ENCODE data around the gene DMD. TPM values are rescaled to one million over a fixed set of nuclear protein-coding genes. Genes with fewer than 3 reads are reported as not detected.

DMD gene
- total and polyA plus RNA-seq, 2 of the 13 experiments (the other 11 are each of a cell fraction or from before 2014, with no cell fraction given), result 17.6 to 25.9 TPM

DNA sequence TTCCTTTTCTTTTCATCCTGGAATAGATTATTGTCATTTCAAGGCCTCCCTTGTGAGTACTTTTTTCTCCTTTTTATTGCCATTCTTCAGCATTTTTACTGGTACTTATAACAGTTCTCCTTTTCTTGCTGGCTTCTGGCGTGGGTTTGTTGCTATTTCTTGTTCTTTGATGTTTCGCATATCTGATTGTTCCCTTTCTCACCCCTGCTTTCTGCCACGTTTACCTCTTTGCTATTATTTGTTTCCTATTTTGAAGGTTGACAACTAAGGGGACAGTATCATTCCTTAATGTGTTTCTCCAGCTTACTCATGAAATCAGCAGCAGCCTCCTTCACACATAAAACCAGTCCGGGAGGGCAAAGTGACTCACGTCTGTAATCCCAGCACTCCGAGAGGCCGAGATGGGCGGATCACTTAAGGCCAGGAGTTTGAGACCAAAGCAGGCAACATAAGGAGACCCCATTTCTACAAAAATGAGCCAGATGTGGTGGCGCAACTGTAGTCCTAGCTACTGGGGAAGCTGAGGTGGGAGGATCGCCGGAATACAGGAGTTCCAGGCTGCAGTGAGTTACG, 72.6 kb downstream of the DMD start:
- in situ Hi-C loops (cut with HindIII; ENCODE audit: extremely low pct_ligation_motif_present, low pct_unique_long_range_greater_than_20kb), result no loop called here
- BruUV-seq (replicated peaks), result no TSS peak
- intact Hi-C loops (cut with micrococcal nuclease; ENCODE audit: unreplicated experiment), result no loop called here
- H3K9me3 ChIP-seq (ENCODE audit: low read length), result no peaks in the 10 kb centered on the region
- H3K4me1 ChIP-seq (ENCODE audit: insufficient read depth, low read length), result no peaks in the 10 kb centered on the region
- no peaks in the 10 kb centered on the region for H4K20me1 ChIP-seq (ENCODE audit: insufficient read depth, low read length)
- H3K4me3 ChIP-seq (replicated peaks in 1 of 3; ENCODE audit: insufficient read depth in 1 of 3, low read depth in 2 of 3, low read length in 3 of 3), result no peak overlapping the region
- FAIRE-seq (no peak), ATAC-seq (no peak), DNase-seq (ENCODE audit: low spot score) (no peak)
- 24% methylated on average over 9 of the region's 12 CpGs for WGBS (ENCODE audit: low lambda C conversion rate)
- no peaks in the 10 kb centered on the region for H3K27me3 ChIP-seq (ENCODE audit: control insufficient read depth in 1 of 2, insufficient read depth in 2 of 2, low read length in 2 of 2)
- H2AFZ ChIP-seq (ENCODE audit: low read length), result no peak overlapping the region
- TF ChIP-seq, protein P1, sequence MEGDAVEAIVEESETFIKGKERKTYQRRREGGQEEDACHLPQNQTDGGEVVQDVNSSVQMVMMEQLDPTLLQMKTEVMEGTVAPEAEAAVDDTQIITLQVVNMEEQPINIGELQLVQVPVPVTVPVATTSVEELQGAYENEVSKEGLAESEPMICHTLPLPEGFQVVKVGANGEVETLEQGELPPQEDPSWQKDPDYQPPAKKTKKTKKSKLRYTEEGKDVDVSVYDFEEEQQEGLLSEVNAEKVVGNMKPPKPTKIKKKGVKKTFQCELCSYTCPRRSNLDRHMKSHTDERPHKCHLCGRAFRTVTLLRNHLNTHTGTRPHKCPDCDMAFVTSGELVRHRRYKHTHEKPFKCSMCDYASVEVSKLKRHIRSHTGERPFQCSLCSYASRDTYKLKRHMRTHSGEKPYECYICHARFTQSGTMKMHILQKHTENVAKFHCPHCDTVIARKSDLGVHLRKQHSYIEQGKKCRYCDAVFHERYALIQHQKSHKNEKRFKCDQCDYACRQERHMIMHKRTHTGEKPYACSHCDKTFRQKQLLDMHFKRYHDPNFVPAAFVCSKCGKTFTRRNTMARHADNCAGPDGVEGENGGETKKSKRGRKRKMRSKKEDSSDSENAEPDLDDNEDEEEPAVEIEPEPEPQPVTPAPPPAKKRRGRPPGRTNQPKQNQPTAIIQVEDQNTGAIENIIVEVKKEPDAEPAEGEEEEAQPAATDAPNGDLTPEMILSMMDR (CRISPR knock-in tag; IDR thresholded peaks at IDR 0.05), result no peak
- TF ChIP-seq SAP130 (CRISPR knock-in tag; IDR thresholded peaks at IDR 0.05; ENCODE audit: low read depth), result no peak
- no peak for TF ChIP-seq SRSF4 (IDR thresholded peaks at IDR 0.05; ENCODE audit: low read depth, low read length, poor library complexity, severe bottlenecking)
- no peak for TF ChIP-seq ZNF550 (CRISPR knock-in tag; IDR thresholded peaks at IDR 0.05; ENCODE audit: borderline replicate concordance)
- no peak for TF ChIP-seq ZNF232 (CRISPR knock-in tag; IDR thresholded peaks at IDR 0.05; ENCODE audit: borderline replicate concordance)
- no peak for TF ChIP-seq PAWR (CRISPR knock-in tag; IDR thresholded peaks at IDR 0.05; ENCODE audit: borderline replicate concordance)
- no peak for TF ChIP-seq CCDC6 (CRISPR knock-in tag; IDR thresholded peaks at IDR 0.05)
- no peak for TF ChIP-seq FLYWCH1 (CRISPR knock-in tag; IDR thresholded peaks at IDR 0.05)
- no peak for TF ChIP-seq BRD4 (CRISPR knock-in tag; IDR thresholded peaks at IDR 0.05)
- TF ChIP-seq, protein P2, sequence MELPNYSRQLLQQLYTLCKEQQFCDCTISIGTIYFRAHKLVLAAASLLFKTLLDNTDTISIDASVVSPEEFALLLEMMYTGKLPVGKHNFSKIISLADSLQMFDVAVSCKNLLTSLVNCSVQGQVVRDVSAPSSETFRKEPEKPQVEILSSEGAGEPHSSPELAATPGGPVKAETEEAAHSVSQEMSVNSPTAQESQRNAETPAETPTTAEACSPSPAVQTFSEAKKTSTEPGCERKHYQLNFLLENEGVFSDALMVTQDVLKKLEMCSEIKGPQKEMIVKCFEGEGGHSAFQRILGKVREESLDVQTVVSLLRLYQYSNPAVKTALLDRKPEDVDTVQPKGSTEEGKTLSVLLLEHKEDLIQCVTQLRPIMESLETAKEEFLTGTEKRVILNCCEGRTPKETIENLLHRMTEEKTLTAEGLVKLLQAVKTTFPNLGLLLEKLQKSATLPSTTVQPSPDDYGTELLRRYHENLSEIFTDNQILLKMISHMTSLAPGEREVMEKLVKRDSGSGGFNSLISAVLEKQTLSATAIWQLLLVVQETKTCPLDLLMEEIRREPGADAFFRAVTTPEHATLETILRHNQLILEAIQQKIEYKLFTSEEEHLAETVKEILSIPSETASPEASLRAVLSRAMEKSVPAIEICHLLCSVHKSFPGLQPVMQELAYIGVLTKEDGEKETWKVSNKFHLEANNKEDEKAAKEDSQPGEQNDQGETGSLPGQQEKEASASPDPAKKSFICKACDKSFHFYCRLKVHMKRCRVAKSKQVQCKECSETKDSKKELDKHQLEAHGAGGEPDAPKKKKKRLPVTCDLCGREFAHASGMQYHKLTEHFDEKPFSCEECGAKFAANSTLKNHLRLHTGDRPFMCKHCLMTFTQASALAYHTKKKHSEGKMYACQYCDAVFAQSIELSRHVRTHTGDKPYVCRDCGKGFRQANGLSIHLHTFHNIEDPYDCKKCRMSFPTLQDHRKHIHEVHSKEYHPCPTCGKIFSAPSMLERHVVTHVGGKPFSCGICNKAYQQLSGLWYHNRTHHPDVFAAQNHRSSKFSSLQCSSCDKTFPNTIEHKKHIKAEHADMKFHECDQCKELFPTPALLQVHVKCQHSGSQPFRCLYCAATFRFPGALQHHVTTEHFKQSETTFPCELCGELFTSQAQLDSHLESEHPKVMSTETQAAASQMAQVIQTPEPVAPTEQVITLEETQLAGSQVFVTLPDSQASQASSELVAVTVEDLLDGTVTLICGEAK (IDR thresholded peaks at IDR 0.05), result no peak
- TF ChIP-seq, protein P2 (CRISPR knock-in tag; IDR thresholded peaks at IDR 0.05), result no peak
- no peak for TF ChIP-seq CHCHD3 (CRISPR knock-in tag; IDR thresholded peaks at IDR 0.05)
- TF ChIP-seq SMARCC2 (IDR thresholded peaks at IDR 0.05), result no peak
- no peaks in the 10 kb centered on the region for H3K36me3 ChIP-seq (replicated peaks in 1 of 2; ENCODE audit: control insufficient read depth in 1 of 2, insufficient read depth in 2 of 2, low read length in 2 of 2)
- H3K79me2 ChIP-seq (ENCODE audit: insufficient read depth, low read length), result no peaks in the 10 kb centered on the region
- no peak overlapping the region for H3K27ac ChIP-seq (ENCODE audit: extremely low read length, insufficient read depth, low read length)
- no peak overlapping the region for H3K9ac ChIP-seq (ENCODE audit: insufficient read depth, low read depth, low read length)
- H3K4me2 ChIP-seq (ENCODE audit: low read depth, low read length), result no peak overlapping the region
- POLR2A ChIA-PET, result no interaction called here
- CTCF ChIA-PET (ENCODE audit: low intra/inter-chr PET ratio, low total read pairs), result no interaction called here

Measured in HepG2 (cell line).